GM11168 (cell line): ENCODE results near the gene CYP11A1.
"Not testable (repeated sequence)": the region's sequence is repeated elsewhere in the genome, so short reads cannot be mapped to it uniquely, and the experiment has no call there.

Experiments used
- in situ Hi-C: fragments of 300-500 bp; cut with MboI; formaldehyde crosslinking; loops from one replicate; pipeline ENCODE4 v1.12.0; 2022; ENCODE audit warnings: low sequenced_read_pairs; ENCODE audit not compliant: unreplicated experiment

CYP11A1 gene

GRCh38 chr15:74390049-74390646 lies 22.7 kb upstream of the CYP11A1 start:
- in situ Hi-C loops, result not testable (repeated sequence)

GRCh38 chr15:74389241-74390048 lies 22.0 kb upstream of the CYP11A1 start:
- in situ Hi-C loops, result loop anchor here (5.0 kb wide), 1 partner anchor 43 kb away; the partner anchor contains the start of gene SEMA7A

GRCh38 chr15:74388363-74388951 lies 21.0 kb upstream of the CYP11A1 start:
- in situ Hi-C loops, result loop anchor here (5.0 kb wide), 1 partner anchor 44 kb away; the partner anchor contains the start of gene SEMA7A

- in situ Hi-C loops, result loop anchor here (5.0 kb wide), 1 partner anchor 45 kb away; the partner anchor contains the start of gene SEMA7A
Measured at GRCh38 chr15:74387621-74388362, 20.3 kb upstream of the CYP11A1 start.

- in situ Hi-C loops, result loop anchor here (5.0 kb wide), 1 partner anchor 45 kb away; the partner anchor contains the start of gene SEMA7A
Measured at GRCh38 chr15:74387141-74387541, 19.7 kb upstream of the CYP11A1 start.

- in situ Hi-C loops, result loop anchor here (5.0 kb wide), 1 partner anchor 46 kb away; the partner anchor contains the start of gene SEMA7A
Measured at GRCh38 chr15:74386496-74387140, 19.2 kb upstream of the CYP11A1 start.

GRCh38 chr15:74385733-74386132 lies 18.3 kb upstream of the CYP11A1 start:
- in situ Hi-C loops, result loop anchor here (5.0 kb wide), 1 partner anchor 47 kb away; the partner anchor contains the start of gene SEMA7A

- in situ Hi-C loops, result loop anchor here (5.0 kb wide), 1 partner anchor 47 kb away; the partner anchor contains the start of gene SEMA7A
Measured at GRCh38 chr15:74384881-74385643, 17.6 kb upstream of the CYP11A1 start.

GRCh38 chr15:74384566-74384880 lies 17.1 kb upstream of the CYP11A1 start:
- in situ Hi-C loops, result no loop called here

- in situ Hi-C loops, result no loop called here
Measured at GRCh38 chr15:74383695-74384565, 16.5 kb upstream of the CYP11A1 start.

GRCh38 chr15:74383286-74383685 lies 15.8 kb upstream of the CYP11A1 start:
- in situ Hi-C loops, result no loop called here

- in situ Hi-C loops, result no loop called here
Measured at GRCh38 chr15:74382004-74382816, 14.8 kb upstream of the CYP11A1 start.

- in situ Hi-C loops, result no loop called here
Measured at GRCh38 chr15:74381481-74381880, 14.0 kb upstream of the CYP11A1 start.

GRCh38 chr15:74381190-74381453 lies 13.7 kb upstream of the CYP11A1 start:
- in situ Hi-C loops, result no loop called here

GRCh38 chr15:74380361-74381189 lies 13.1 kb upstream of the CYP11A1 start:
- in situ Hi-C loops, result no loop called here

- in situ Hi-C loops, result loop anchor here (10.0 kb wide), 2 partner anchors 246 to 456 kb away; no protein-coding TSS in a partner anchor
Measured at GRCh38 chr15:74378848-74379247, 11.4 kb upstream of the CYP11A1 start.
